ENCODE measurements around the gene SPAAR.
"Not testable (repeated sequence)": the region's sequence is repeated elsewhere in the genome, so short reads cannot be mapped to it uniquely, and the experiment has no call there.

Gene SPAAR, protein sequence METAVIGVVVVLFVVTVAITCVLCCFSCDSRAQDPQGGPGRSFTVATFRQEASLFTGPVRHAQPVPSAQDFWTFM

GRCh38 chr9:35909274-35909673 lies at the start of gene SPAAR:
SPAAR (plus strand) TSS chr9:35909490; CDS start chr9:35910464, 974 bp downstream.
- no peak for DNase-seq (ENCODE audit: low read depth)

GRCh38 chr9:35859990-35860339 lies 49.3 kb upstream of the SPAAR start:
- DNase-seq (ENCODE audit: low read depth): no peak

DNA sequence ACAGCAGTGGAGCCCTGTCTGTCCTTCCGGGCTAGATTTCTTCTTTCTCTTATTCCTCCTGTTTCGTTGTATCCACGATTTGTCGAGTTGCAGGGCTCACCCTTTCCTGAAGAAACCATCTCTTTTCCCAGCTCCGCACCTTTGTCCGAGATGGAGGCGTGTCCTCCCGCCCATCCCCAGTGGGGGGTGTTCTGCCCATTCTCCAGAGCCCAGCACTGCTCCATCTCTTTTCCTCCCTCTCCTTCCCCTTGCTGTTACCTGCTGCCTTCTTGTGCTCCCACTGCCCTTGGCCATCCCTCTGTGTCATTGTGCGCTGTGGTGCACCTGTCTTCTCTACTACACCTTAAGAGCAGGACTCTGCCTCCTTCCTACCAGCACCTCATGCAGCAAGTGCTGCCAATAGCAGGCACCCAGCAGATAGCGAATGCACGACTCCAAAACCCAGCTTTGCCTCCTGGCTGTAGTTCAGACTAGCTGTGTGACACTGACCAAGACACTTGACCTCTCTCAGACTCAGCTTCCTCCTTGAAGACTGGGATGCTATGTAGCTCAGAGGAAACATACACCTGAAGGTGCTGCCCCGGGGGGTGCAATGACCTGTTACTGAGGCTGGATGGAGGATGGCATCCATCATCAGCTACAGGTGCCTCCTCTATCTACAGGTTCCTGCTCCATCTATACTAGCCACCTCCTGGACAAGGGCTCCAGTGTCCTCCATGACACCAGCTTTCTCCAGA lies 48.0 kb upstream of the SPAAR start:
- DNase-seq (ENCODE audit: low read depth): no peak

- DNase-seq (ENCODE audit: low read depth): no peak
These were observed 47.0 kb upstream of the SPAAR start for GRCh38 chr9:35862328-35862727.

DNA sequence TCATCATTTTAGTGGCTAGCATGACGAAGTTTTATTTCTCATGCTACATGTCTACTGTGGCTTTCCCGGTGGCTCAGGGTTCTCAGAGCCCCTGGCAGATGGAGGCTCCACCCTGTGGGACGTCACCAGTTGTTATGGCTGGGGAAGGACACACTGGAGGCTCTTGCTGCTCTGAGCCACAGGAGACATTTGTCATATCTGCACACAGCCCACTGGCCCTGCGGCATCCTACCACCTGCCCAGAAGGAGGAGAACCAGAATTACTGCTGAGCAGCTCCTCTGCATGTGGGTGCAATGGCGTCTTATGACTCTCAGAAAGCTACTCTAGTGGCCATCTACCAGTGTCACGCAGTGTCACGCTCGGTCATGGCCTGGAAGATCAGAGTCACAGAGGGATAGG lies 45.7 kb upstream of the SPAAR start:
- DNase-seq (ENCODE audit: low read depth): no peak

DNA sequence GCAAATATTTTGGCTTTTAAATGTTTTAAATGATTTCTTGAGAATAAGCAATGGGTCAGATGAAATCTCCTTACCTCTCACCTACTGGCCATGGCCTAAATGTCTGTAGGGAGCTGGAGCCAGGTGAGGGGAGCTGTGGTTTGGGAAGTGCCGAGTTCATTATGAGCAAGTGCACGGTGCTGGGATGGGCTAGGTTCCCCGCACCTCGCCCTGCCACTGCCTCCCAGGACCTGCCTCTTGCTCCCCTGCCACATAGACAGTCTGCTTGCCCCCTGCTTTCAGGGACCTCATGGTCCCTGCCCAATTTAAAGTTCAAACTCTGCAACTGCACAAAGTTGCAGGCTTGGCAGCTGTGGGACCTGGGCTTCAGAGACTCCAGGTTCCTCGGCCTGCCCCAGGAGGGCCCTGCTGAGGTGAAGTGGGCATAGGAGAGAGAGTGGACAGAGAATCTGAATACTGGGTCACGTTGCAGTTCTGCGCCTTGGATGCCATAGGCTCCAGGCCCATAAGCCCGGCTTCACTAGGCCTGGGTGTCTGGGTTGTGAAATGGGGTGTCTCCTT lies 44.5 kb upstream of the SPAAR start:
- DNase-seq (ENCODE audit: low read depth): no peak

GRCh38 chr9:35867538-35867937 lies 41.8 kb upstream of the SPAAR start:
- DNase-seq (ENCODE audit: low read depth): no peak

- DNase-seq (ENCODE audit: low read depth): no peak
These were observed 40.4 kb upstream of the SPAAR start for GRCh38 chr9:35868933-35869332.

DNA sequence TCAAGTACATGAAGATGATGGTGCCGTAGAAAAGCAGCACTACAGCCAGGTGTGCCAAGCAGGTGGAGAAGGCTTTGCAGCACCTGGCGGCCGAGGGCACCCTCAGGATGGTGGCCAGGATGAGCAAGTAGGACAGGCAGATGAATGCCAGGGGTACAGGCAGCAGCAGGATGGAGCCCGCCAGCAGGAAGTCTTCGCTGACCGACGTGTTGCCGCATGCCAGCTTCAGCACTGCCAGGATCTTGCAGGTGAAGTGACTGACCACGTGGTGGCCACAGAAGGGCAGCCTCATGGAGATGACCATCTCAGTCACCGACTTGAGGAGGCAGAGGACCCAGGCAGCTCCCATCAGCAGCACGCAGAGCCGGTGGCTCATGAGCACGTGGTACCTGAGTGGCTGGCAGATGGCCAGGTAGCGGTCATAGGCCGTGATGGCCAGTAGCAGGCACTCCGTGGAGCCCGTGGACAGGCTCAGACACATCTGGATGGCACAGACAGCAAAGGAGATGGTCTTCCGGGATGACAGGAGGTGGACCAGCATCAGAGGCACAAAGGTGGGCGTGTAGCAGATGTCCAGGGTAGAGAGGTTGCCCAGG lies 39.6 kb upstream of the SPAAR start:
- no peak for DNase-seq (ENCODE audit: low read depth)

DNA sequence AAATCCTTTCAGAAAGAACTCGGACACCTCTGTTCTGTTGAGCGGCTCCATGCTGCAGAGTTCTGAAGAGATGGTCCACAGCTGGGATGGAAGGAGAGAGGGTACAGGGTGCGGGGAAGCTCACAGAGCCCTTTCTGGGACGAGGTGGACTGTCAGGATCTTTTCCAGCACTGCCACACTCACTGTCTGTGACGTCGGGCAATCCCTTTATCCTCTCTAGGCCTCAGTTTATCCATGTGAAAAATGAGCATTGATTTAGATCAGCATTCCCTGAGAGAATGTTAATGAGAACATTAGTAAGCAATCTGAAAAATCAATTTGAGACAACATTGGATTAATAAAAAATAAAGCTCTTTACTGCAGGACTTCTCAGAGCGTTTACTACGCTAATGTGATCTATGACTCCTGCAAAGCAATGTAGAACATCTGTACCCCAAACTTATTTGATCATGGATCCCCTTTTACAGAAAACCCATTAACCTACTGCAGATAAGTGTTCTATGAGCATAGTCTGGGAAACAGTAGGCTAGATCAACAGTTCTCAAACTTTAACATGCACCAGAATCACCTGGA lies 38.9 kb upstream of the SPAAR start, which contains the start of gene OR13J1:
OR13J1 (minus strand) TSS at position 51 of the 573 bp plus-strand sequence; CDS start at position 51, 0 bp downstream.
- DNase-seq (ENCODE audit: low read depth): no peak

- no peak for DNase-seq (ENCODE audit: low read depth)
These were observed 37.7 kb upstream of the SPAAR start for GRCh38 chr9:35871545-35871944.

- no peak for DNase-seq (ENCODE audit: low read depth)
These were observed 36.8 kb upstream of the SPAAR start for GRCh38 chr9:35872505-35872904.

DNA sequence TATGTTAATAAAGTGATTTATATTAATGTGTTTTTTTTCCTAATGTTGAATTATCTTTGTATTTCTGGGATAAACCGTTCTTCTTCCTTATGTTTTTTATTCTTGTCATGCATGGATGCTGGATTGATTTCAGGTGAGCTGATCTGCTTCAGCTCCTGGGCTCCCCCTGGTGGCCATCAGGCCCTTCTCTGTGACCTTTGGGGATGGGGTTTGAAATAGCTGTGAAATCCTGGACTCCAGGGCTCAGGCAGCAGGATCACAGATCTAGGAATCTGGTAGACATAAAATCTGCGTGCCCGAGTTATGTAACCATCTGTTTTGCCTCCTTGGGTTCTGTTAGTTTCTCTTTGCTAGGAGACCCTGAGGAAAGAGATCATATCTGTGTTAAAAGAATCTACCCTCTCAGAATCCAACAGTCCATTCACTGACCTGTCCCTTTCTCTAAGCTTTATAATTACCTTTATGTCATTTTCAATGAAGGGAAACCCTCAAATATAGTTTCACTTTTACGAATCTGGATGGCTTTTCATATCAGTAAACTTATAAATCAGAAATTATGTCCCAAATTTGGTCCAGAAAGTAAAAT lies 26.9 kb upstream of the SPAAR start:
- peak; percentile 70 for DNase-seq (ENCODE audit: low read depth)

DNA sequence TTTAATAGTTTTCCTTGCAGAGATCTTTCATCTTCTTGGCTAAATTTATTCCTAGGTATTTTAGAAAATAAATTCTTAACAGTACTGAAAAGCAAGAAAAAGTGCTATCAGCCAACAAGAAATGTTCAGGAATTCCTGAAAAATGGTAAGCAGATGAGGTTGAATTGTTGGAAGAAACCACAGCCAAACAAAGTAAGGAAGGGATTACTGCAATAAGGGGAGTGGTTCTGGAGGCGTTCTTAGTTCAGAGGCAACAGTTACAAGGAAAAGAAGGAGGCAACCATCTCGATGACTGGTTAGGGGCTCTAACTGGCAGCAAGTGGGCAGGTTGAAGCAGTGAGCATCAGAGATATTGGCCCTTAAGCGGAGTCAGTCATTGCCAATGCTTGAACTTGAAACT lies 26.3 kb upstream of the SPAAR start:
- DNase-seq (ENCODE audit: low read depth): no peak

- DNase-seq (ENCODE audit: low read depth): not testable (repeated sequence)
These were observed 24.4 kb upstream of the SPAAR start for GRCh38 chr9:35884908-35885307.

GRCh38 chr9:35891646-35892045 lies 17.6 kb upstream of the SPAAR start:
- no peak for DNase-seq (ENCODE audit: low read depth)

DNA sequence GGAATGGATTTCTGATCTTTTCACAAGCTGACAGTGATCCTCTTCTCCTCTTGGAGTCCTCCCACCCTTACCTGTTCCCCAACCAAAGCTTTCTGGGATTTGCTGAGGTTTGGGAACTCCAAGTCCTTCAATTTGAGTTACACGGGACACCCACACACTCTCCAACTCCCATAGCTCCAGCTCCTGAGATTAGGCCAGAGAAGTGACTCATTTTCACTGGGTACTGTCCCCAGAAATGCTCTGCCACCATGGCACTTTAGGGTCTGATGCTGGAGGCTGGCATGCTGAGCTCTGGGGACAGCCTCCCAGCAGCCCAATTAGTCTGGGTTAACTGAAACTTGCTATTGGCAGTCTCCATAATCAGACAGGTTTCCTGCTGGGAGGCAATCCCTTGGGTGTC lies 17.2 kb upstream of the SPAAR start:
- DNase-seq (ENCODE audit: low read depth): no peak

DNA sequence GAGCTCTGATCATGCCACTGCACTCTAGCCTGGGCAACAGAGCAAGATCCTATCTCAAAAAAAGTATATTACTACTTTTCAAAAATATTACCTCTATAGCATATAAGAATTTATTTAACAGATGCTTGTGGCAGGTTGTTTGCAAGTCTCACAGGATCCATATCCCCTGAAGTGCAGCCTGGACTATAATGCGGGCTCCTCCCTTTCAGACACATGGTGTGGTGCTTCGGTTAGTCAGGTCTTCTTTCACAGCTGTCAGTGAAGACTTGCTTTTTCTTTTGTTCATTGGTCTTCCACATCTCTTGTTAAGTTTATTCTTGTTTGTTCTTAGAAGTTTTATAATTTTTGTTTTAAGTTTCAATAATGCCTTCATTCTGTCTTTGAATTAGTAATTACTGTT lies 12.7 kb upstream of the SPAAR start:
- DNase-seq (ENCODE audit: low read depth): no peak

- not testable (repeated sequence) for DNase-seq (ENCODE audit: low read depth)
These were observed 11.8 kb upstream of the SPAAR start for GRCh38 chr9:35897376-35898099.

- DNase-seq (ENCODE audit: low read depth): no peak
These were observed 11.0 kb upstream of the SPAAR start for GRCh38 chr9:35898337-35898736.

- DNase-seq (ENCODE audit: low read depth): no peak
These were observed 10.3 kb upstream of the SPAAR start for GRCh38 chr9:35899021-35899420.

- DNase-seq (ENCODE audit: low read depth): no peak
These were observed 6.2 kb upstream of the SPAAR start for GRCh38 chr9:35903049-35903448.
